ENCODE data around the gene PPM1D. TPM values are rescaled to one million over a fixed set of nuclear protein-coding genes. Genes with fewer than 3 reads are reported as not detected.

The PPM1D gene
- total and polyA plus RNA-seq, 2 of the 13 experiments (the other 11 are each of a cell fraction or from before 2014, with no cell fraction given): 8.0 to 26.2 TPM

- no peak for TF ChIP-seq ZNF17 (CRISPR knock-in tag; IDR thresholded peaks at IDR 0.05)
- no peak for TF ChIP-seq ZNF574 (CRISPR knock-in tag; IDR thresholded peaks at IDR 0.05)
- TF ChIP-seq ZFP90 (CRISPR knock-in tag; IDR thresholded peaks at IDR 0.05; ENCODE audit: borderline replicate concordance): no peak
- no peak for TF ChIP-seq TOPORS (CRISPR knock-in tag; IDR thresholded peaks at IDR 0.05)
- TF ChIP-seq ONECUT2 (CRISPR knock-in tag; IDR thresholded peaks at IDR 0.05): no peak
- no peak for TF ChIP-seq ERF (CRISPR knock-in tag; IDR thresholded peaks at IDR 0.05)
- no peak for TF ChIP-seq ZNF20 (CRISPR knock-in tag; IDR thresholded peaks at IDR 0.05)
- TF ChIP-seq PTBP1 (IDR thresholded peaks at IDR 0.05; ENCODE audit: low read depth, low read length, poor library complexity, severe bottlenecking): no peak
- 0 out of 2 replicates have a peak, but pooled peaks have one; percentile 31 for TF ChIP-seq ZBTB7A (CRISPR knock-in tag; IDR thresholded peaks at IDR 0.05)
- TF ChIP-seq ZEB1 (IDR thresholded peaks at IDR 0.05; ENCODE audit: insufficient replicate concordance, low read depth): no peak
- TF ChIP-seq TRIM22 (IDR thresholded peaks at IDR 0.05): no peak
- no peak for TF ChIP-seq ZNF431 (CRISPR knock-in tag; IDR thresholded peaks at IDR 0.05; ENCODE audit: borderline replicate concordance, low read depth)
- no peak for TF ChIP-seq ATF6 (CRISPR knock-in tag; conservative IDR thresholded peaks at IDR 0.05)
- no peak for TF ChIP-seq MATR3 (CRISPR knock-in tag; IDR thresholded peaks at IDR 0.05)
- TF ChIP-seq DNMT1 (CRISPR knock-in tag; IDR thresholded peaks at IDR 0.05): no peak
- no peak for TF ChIP-seq PAF1 (CRISPR knock-in tag; IDR thresholded peaks at IDR 0.05)
- TF ChIP-seq ZNF101 (CRISPR knock-in tag; IDR thresholded peaks at IDR 0.05; ENCODE audit: borderline replicate concordance, low read depth): no peak
- TF ChIP-seq ARID5B (CRISPR knock-in tag; IDR thresholded peaks at IDR 0.05): peak; percentile 40
- peak; percentile 49; the same call in 1 of the 2 replicates for TF ChIP-seq SOX5 (CRISPR knock-in tag; IDR thresholded peaks at IDR 0.05; ENCODE audit: borderline replicate concordance)
- TF ChIP-seq ZNF737 (CRISPR knock-in tag; IDR thresholded peaks at IDR 0.05; ENCODE audit: borderline replicate concordance): no peak
- no peak for TF ChIP-seq MXI1 (IDR thresholded peaks at IDR 0.05; ENCODE audit: borderline replicate concordance, low read depth, low read length)
Measured at GRCh38 chr17:60586288-60586974, 13.6 kb upstream of the PPM1D start (continued).

Data from HepG2 (cell line).